H1 (cell line): Measurements from ENCODE around the gene ZWILCH. TPM values are rescaled to one million over a fixed set of nuclear protein-coding genes. Genes with fewer than 3 reads are reported as not detected.

Source experiments
- BCL11A ChIP-seq, 2 experiments: IDR thresholded peaks; one replicate each; pipeline ENCODE4 v1.6.1; 2011; ENCODE audit warnings: low read depth in 2 of 2, low read length in 2 of 2, mild to moderate bottlenecking in 2 of 2
- BRCA1 ChIP-seq: IDR thresholded peaks from 2 replicates; pipeline ENCODE4 v1.6.1; 2012; ENCODE audit warnings: low read depth, low read length, improper control_type of control experiment
- CEBPB ChIP-seq: IDR thresholded peaks from 2 replicates; pipeline ENCODE4 v1.6.1; 2012; ENCODE audit warnings: low read depth, low read length
- EGR1 ChIP-seq: IDR thresholded peaks from 2 replicates; pipeline ENCODE4 v1.6.1; 2011; ENCODE audit warnings: low read depth, low read length, borderline replicate concordance
- MAFK ChIP-seq: IDR thresholded peaks from 2 replicates; pipeline ENCODE4 v1.6.1; 2012; ENCODE audit warnings: low read depth, mild to moderate bottlenecking, improper control_type of control experiment, low read length
- SIX5 ChIP-seq: IDR thresholded peaks from 2 replicates; pipeline ENCODE4 v1.6.1; 2011; ENCODE audit warnings: mild to moderate bottlenecking, low read depth, low read length
- TEAD4 ChIP-seq: IDR thresholded peaks from 2 replicates; pipeline ENCODE4 v1.6.1; 2012; ENCODE audit warnings: low read depth, low read length, inconsistent platforms, mixed read lengths
- YY1 ChIP-seq: IDR thresholded peaks from 2 replicates; pipeline ENCODE4 v1.6.1; 2011; ENCODE audit warnings: low read depth, mild to moderate bottlenecking, low read length
- polyA plus RNA-seq, 7 experiments: library from polyadenylated mRNA; depleted of rRNA in 3 of 7; stranded (reverse) in 5 of 7; unstranded in 2 of 7; fragments of >200 nt in 5 of 7; fragments of 200-250 nt in 2 of 7; gene quantifications; 1 replicate in 5 of 7; 2 replicates in 1 of 7; 4 replicates in 1 of 7; pipeline versions ENCODE4 v1.2.1 to v1.2.3, GENCODE V29; 2011 to 2013; ENCODE audit warnings: missing spikeins in 2 of 7, mixed read lengths in 2 of 7
- total RNA-seq: library from RNA; stranded (reverse); fragmentation: NEBNext Ultra II Directional; extraction: Animal tissue kit (Norgen Biotek cat#: 25700); gene quantifications from 2 replicates; pipeline ENCODE4 v1.2.1, GENCODE V29; 2021
- TF ChIP-seq, protein P1 (sequence below): fragments of 300-600 bp; sonication (generic); IDR thresholded peaks from 2 replicates; pipeline ENCODE4 v1.7.1; 2012; ENCODE audit warnings: low read length, moderate library complexity, mild to moderate bottlenecking, inconsistent platforms; ENCODE audit not compliant: insufficient replicate concordance
- TF ChIP-seq, protein P2 (sequence below): IDR thresholded peaks from 2 replicates; pipeline ENCODE4 v1.6.1; 2012; ENCODE audit warnings: inconsistent platforms
- TF ChIP-seq, protein P3 (sequence below): IDR thresholded peaks from 2 replicates; pipeline ENCODE4 v1.6.1; 2011; ENCODE audit warnings: low read length, improper control_type of control experiment

Gene ZWILCH
- total and polyA plus RNA-seq, 2 of the 8 experiments (the other 6 are each of a cell fraction or from before 2014, with no cell fraction given): 18.1 to 61.5 TPM

DNA sequence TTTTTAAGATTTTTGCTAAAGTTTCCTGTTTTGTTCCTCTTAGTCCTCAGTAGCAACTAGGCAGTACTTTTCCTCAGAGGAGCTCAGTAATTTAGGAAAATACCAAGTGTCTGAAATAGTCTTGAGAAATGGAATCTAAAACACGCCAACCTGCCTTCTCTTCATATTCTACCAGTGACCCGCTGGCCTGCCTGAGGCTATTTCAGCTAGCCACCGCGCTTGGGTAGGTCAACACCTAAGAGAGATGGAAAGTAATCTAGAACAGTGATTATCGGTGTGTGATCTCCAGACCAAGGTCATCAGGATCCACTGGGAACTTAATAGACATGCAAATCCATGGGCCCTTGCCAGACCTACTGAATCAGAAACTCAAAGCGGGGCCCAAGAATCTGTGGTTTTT, 53.1 kb downstream of the ZWILCH start (continued):
- TF ChIP-seq, protein P1, sequence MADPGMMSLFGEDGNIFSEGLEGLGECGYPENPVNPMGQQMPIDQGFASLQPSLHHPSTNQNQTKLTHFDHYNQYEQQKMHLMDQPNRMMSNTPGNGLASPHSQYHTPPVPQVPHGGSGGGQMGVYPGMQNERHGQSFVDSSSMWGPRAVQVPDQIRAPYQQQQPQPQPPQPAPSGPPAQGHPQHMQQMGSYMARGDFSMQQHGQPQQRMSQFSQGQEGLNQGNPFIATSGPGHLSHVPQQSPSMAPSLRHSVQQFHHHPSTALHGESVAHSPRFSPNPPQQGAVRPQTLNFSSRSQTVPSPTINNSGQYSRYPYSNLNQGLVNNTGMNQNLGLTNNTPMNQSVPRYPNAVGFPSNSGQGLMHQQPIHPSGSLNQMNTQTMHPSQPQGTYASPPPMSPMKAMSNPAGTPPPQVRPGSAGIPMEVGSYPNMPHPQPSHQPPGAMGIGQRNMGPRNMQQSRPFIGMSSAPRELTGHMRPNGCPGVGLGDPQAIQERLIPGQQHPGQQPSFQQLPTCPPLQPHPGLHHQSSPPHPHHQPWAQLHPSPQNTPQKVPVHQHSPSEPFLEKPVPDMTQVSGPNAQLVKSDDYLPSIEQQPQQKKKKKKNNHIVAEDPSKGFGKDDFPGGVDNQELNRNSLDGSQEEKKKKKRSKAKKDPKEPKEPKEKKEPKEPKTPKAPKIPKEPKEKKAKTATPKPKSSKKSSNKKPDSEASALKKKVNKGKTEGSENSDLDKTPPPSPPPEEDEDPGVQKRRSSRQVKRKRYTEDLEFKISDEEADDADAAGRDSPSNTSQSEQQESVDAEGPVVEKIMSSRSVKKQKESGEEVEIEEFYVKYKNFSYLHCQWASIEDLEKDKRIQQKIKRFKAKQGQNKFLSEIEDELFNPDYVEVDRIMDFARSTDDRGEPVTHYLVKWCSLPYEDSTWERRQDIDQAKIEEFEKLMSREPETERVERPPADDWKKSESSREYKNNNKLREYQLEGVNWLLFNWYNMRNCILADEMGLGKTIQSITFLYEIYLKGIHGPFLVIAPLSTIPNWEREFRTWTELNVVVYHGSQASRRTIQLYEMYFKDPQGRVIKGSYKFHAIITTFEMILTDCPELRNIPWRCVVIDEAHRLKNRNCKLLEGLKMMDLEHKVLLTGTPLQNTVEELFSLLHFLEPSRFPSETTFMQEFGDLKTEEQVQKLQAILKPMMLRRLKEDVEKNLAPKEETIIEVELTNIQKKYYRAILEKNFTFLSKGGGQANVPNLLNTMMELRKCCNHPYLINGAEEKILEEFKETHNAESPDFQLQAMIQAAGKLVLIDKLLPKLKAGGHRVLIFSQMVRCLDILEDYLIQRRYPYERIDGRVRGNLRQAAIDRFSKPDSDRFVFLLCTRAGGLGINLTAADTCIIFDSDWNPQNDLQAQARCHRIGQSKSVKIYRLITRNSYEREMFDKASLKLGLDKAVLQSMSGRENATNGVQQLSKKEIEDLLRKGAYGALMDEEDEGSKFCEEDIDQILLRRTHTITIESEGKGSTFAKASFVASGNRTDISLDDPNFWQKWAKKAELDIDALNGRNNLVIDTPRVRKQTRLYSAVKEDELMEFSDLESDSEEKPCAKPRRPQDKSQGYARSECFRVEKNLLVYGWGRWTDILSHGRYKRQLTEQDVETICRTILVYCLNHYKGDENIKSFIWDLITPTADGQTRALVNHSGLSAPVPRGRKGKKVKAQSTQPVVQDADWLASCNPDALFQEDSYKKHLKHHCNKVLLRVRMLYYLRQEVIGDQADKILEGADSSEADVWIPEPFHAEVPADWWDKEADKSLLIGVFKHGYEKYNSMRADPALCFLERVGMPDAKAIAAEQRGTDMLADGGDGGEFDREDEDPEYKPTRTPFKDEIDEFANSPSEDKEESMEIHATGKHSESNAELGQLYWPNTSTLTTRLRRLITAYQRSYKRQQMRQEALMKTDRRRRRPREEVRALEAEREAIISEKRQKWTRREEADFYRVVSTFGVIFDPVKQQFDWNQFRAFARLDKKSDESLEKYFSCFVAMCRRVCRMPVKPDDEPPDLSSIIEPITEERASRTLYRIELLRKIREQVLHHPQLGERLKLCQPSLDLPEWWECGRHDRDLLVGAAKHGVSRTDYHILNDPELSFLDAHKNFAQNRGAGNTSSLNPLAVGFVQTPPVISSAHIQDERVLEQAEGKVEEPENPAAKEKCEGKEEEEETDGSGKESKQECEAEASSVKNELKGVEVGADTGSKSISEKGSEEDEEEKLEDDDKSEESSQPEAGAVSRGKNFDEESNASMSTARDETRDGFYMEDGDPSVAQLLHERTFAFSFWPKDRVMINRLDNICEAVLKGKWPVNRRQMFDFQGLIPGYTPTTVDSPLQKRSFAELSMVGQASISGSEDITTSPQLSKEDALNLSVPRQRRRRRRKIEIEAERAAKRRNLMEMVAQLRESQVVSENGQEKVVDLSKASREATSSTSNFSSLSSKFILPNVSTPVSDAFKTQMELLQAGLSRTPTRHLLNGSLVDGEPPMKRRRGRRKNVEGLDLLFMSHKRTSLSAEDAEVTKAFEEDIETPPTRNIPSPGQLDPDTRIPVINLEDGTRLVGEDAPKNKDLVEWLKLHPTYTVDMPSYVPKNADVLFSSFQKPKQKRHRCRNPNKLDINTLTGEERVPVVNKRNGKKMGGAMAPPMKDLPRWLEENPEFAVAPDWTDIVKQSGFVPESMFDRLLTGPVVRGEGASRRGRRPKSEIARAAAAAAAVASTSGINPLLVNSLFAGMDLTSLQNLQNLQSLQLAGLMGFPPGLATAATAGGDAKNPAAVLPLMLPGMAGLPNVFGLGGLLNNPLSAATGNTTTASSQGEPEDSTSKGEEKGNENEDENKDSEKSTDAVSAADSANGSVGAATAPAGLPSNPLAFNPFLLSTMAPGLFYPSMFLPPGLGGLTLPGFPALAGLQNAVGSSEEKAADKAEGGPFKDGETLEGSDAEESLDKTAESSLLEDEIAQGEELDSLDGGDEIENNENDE: no peak
- TF ChIP-seq MAFK (no peak), TEAD4 (no peak), YY1 (no peak), CEBPB (no peak), SIX5 (no peak), BCL11A (IDR thresholded peaks at IDR 0.05; ENCODE audit: low read depth in 2 of 2, low read length in 2 of 2) (no peak), EGR1 (no peak), BRCA1 (no peak)
- TF ChIP-seq, protein P2, sequence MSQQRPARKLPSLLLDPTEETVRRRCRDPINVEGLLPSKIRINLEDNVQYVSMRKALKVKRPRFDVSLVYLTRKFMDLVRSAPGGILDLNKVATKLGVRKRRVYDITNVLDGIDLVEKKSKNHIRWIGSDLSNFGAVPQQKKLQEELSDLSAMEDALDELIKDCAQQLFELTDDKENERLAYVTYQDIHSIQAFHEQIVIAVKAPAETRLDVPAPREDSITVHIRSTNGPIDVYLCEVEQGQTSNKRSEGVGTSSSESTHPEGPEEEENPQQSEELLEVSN: no peak
- TF ChIP-seq, protein P3, sequence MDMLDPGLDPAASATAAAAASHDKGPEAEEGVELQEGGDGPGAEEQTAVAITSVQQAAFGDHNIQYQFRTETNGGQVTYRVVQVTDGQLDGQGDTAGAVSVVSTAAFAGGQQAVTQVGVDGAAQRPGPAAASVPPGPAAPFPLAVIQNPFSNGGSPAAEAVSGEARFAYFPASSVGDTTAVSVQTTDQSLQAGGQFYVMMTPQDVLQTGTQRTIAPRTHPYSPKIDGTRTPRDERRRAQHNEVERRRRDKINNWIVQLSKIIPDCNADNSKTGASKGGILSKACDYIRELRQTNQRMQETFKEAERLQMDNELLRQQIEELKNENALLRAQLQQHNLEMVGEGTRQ: no peak
